Mesothelial cell of epicardium (in vitro differentiated cells): ENCODE data around the gene AGFG1. TPM values are rescaled to one million over a fixed set of nuclear protein-coding genes. Genes with fewer than 3 reads are reported as not detected.

Experiments
- DNase-seq, 2 experiments: peaks; one replicate each; pipeline ENCODE4 v3.0.0; 2021; ENCODE audit warnings: low spot score in 2 of 2; ENCODE audit not compliant: unreplicated experiment in 2 of 2
- H3K27ac Mint-ChIP-seq: 2 replicates; pipeline ENCODE4 v1.8.0; 2021; ENCODE audit warnings: mixed read lengths
- H3K27me3 Mint-ChIP-seq: 2 replicates; pipeline ENCODE4 v1.8.0; 2021; ENCODE audit warnings: low read depth, mixed read lengths
- H3K36me3 Mint-ChIP-seq: 2 replicates; pipeline ENCODE4 v1.8.0; 2021; ENCODE audit warnings: mixed read lengths
- H3K4me1 Mint-ChIP-seq: 2 replicates; pipeline ENCODE4 v1.8.0; 2021; ENCODE audit warnings: mixed read lengths
- H3K4me3 Mint-ChIP-seq: 2 replicates; pipeline ENCODE4 v1.8.0; 2021; ENCODE audit warnings: mild to moderate bottlenecking, moderate library complexity, mixed read lengths
- H3K9me3 Mint-ChIP-seq: 2 replicates; pipeline ENCODE4 v1.8.0; 2021; ENCODE audit warnings: mixed read lengths
- total RNA-seq: library from RNA; stranded (reverse); gene quantifications from 3 replicates; pipeline ENCODE4 v1.2.1, GENCODE V29; 2021
- TF ChIP-seq, protein P1 (sequence below): fragments of 200-600 bp; sonication (generic); IDR thresholded peaks from one replicate; pipeline ENCODE4 v1.5.0; 2021; ENCODE audit warnings: antibody characterized with exemption; ENCODE audit not compliant: unreplicated experiment

The AGFG1 gene
- total RNA-seq, 1 donor from 2014 or later, result 59.3 TPM

DNA sequence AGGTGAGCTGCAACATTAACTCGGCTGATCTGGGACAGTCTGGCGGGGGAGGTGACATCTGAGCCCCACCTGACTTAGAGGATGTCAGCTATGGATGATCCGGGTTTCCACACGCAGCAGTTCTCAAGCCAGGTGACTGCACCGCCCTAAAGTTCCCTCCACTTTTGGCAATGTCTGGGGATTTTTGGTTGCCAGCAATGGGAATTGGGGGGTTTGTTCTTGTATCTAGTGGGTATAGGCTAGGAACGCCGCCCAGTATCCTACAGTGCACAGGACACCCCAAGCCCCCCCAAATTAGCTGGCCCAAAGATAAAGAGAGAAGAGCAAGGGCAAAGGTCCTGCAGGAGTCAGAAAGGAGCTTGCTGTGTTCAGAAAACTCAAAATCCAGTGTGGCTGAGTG is 544 bp upstream of the AGFG1 start:
- TF ChIP-seq, protein P1, sequence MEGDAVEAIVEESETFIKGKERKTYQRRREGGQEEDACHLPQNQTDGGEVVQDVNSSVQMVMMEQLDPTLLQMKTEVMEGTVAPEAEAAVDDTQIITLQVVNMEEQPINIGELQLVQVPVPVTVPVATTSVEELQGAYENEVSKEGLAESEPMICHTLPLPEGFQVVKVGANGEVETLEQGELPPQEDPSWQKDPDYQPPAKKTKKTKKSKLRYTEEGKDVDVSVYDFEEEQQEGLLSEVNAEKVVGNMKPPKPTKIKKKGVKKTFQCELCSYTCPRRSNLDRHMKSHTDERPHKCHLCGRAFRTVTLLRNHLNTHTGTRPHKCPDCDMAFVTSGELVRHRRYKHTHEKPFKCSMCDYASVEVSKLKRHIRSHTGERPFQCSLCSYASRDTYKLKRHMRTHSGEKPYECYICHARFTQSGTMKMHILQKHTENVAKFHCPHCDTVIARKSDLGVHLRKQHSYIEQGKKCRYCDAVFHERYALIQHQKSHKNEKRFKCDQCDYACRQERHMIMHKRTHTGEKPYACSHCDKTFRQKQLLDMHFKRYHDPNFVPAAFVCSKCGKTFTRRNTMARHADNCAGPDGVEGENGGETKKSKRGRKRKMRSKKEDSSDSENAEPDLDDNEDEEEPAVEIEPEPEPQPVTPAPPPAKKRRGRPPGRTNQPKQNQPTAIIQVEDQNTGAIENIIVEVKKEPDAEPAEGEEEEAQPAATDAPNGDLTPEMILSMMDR, result no peak
- peak overlapping the region; percentile 55 for H3K4me3 Mint-ChIP-seq
- no peaks in the 10 kb centered on the region for H3K27me3 Mint-ChIP-seq
- no peak overlapping the region for H3K27ac Mint-ChIP-seq
- no peaks in the 10 kb centered on the region for H3K9me3 Mint-ChIP-seq
- H3K4me1 Mint-ChIP-seq, result peaks cover 22% of the 10 kb centered on the region
- no peaks in the 10 kb centered on the region for H3K36me3 Mint-ChIP-seq
- no peak for DNase-seq

DNA sequence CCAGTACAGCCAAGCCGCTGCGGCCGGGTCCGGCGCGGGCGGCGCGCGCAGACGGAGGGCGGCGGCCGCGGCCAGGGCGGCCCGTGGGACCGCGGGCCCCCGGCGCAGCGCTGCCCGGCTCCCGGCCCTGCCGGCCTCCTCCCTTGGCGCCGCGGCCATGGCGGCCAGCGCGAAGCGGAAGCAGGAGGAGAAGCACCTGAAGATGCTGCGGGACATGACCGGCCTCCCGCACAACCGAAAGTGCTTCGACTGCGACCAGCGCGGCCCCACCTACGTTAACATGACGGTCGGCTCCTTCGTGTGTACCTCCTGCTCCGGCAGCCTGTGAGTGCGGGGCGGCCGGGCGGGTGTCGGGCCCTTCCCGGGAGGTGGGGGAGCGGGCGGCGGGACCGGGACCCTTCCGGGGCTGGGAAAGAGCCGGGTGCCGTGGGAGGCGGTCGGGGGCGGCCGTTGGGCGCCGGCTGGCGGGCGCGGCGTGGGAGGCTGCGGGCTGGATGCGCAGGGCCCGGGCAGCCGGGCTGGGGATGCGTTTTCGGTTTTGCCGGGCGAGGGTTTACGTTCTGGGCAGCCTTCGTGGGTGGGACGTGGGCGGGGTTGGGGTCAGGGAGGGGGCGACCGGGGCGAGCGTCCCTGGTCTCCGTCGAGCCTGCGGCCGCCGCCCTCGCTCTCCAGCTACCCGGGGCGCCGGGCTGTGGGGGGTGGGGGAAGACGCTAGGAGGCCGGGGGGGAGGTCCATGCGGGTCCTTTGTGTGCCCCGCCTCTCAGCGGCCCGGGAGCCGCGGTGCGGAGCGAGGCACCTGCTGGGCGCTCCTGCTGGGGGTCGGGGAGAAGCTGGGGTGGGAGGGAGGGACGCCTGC is 537 bp downstream of the AGFG1 start:
- Mint-ChIP-seq H3K27ac (peak overlapping the region; percentile 47), H3K4me1 (peaks cover 22% of the 10 kb centered on the region), H3K27me3 (no peaks in the 10 kb centered on the region), H3K36me3 (no peaks in the 10 kb centered on the region), H3K9me3 (no peaks in the 10 kb centered on the region), H3K4me3 (peak overlapping the region; percentile 76)
- TF ChIP-seq, protein P1, result no peak
- peak; percentile 28 to 58 for DNase-seq

DNA sequence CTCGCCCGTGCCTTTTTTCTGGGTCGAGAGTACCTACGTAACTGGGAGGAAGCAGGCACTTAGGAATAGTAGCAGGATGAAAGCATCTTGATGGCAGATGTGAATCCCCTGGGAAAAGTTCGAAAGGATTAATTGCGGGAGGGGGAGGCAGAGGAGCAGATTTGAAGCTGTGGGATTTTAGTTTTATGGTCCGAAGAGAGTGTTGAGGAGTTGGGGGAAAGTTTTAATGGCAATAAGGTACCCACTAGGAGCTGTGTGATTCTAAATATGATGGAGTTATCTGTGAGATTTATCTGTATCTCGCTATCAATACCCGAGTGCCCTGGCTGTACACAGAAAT is 1.1 kb downstream of the AGFG1 start:
- peaks cover 22% of the 10 kb centered on the region for H3K4me1 Mint-ChIP-seq
- DNase-seq, result no peak
- H3K9me3 Mint-ChIP-seq, result no peaks in the 10 kb centered on the region
- peak overlapping the region; percentile 86 for H3K27ac Mint-ChIP-seq
- H3K27me3 Mint-ChIP-seq, result no peaks in the 10 kb centered on the region
- TF ChIP-seq, protein P1, result no peak
- H3K4me3 Mint-ChIP-seq, result peak overlapping the region; percentile 76
- no peaks in the 10 kb centered on the region for H3K36me3 Mint-ChIP-seq

DNA sequence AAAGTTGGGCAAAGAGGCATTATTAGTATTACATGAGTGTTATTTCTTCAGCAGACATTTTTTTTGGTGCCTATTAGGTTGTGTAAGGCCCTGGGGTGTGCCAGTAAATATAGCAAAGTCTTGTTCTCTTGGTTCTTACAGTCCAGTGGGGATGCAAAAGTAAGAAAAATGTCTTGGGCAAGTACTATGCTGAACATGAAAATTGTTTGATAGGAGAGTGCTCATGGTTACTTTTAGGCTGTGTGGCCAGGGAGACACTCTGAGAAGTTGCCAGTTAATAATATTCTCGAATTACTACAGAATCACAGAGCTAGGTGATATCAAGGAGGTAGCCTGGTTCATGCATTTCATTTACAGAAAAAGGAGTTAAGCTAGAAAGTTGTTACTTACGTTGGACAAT is 1.9 kb downstream of the AGFG1 start:
- H3K27ac Mint-ChIP-seq, result no peak overlapping the region
- H3K27me3 Mint-ChIP-seq, result no peaks in the 10 kb centered on the region
- DNase-seq, result no peak
- H3K36me3 Mint-ChIP-seq, result no peaks in the 10 kb centered on the region
- H3K9me3 Mint-ChIP-seq, result no peaks in the 10 kb centered on the region
- TF ChIP-seq, protein P1, result no peak
- H3K4me3 Mint-ChIP-seq, result peak overlapping the region; percentile 76
- peaks cover 23% of the 10 kb centered on the region for H3K4me1 Mint-ChIP-seq

DNA sequence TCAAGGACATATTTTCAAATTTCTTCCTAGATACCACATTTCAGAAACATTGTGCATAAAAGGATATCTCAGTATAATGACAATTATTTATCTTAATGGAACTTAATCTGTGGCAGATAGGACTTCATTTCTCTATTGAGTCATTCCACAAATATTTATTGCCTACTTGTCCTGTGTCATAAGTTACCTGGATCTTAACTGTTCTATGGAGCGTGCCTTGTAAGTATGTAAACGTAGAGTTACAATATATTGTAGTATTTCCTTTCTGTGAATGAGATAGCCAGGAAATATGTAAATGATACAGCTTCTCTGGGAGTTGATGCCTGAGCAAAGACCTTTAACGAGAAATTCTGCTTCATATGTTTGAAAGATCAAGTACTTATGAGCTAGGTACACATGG is 2.5 kb downstream of the AGFG1 start:
- DNase-seq, result no peak
- TF ChIP-seq, protein P1, result no peak
- Mint-ChIP-seq H3K4me1 (peaks cover 26% of the 10 kb centered on the region), H3K9me3 (no peaks in the 10 kb centered on the region), H3K4me3 (peak overlapping the region; percentile 37), H3K27me3 (no peaks in the 10 kb centered on the region), H3K27ac (no peak overlapping the region), H3K36me3 (no peaks in the 10 kb centered on the region)
